Measurements from ENCODE around the gene DCST2.
A peak's percentile ranks its signal among the peaks of the same experiment; 100 is the strongest.

Gene DCST2

DNA sequence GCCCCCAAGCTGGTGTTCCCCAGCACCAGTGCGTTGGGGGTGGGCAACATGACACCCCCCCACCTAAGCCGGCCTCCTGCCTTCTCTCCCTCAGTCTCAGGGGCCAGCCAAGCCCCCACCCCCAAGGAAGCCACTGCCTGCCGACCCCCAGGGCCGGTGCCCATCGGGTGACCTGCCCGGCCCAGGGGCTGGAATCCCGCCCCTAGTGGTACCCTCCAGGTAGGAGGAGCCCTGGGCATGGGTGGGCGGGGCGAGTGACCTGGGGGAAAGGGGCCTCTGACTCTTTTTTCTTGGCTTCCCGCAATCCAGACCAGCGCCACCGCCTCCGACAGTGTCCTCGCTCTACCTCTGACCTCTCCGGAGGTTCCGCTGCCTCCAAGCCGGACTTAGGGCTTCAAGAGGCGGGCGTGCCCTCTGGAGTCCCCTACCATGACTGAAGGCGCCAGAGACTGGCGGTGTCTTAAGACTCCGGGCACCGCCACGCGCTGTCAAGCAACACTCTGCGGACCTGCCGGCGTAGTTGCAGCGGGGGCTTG lies 28.6 kb upstream of the DCST2 start:
- no peak for TF ChIP-seq ZNF274 (IDR thresholded peaks at IDR 0.05; ENCODE audit: low read depth, low read length)
- no peak overlapping the region for H3K4me3 ChIP-seq (ENCODE audit: low read length)

DNA sequence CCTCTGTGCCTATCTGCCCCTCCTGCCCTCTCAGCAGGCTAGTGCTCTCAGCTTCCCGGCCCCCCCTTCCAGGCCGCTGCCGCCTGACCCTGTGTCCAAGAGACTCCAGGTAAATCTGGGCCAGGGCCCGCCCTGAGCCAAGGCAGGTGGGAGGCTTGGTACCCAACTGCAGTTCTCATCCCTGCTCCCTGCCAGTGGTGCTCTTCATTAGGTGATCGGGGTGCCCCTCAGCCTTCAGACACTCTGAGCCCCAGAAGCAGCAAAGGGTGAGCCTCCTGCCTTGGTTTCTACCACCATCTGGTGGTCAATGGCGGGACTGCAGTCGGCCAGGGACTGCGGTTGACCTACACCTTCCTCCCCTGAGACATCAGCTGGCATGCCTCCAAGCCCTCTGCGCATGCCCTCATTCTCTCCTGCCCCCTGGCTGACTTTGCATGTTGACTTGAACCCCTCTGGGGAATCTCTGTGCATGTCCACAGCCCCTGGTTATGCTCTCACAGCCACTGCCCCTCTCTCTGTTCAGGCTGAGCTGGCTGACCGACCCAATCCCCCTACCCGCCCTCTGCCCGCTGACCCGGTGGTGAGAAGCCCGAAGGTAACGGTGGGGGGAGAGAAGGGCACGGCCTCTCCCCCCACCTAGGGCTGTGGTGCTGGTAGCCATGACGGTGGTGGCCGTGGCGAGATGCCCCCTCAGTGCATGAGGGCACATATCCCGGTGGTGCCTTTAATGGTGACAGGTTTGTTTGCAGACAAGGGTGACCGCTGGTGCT lies 28.0 kb upstream of the DCST2 start:
- no peak overlapping the region for H3K4me3 ChIP-seq (ENCODE audit: low read length)

DNA sequence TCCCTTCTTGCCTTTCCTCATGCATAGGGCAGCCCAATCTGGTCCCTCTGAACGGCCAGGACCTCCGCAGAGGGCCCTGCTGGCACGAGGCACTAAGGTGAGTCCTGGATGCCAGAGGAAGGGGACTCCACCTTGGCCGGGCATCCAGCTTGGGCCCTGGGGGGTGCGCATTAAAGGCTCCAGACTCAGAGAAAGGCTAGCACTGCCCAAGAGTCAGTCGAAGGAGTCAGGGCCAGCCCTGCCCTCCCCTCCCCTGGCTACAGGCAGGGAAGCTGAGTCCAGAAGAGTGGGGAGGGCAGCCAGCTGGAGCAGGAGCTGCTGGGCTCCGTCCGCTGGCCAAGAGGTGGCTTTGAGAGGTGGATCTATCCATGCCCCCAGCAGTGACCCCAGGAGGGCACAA lies 27.2 kb upstream of the DCST2 start:
- TF ChIP-seq ZNF274 (IDR thresholded peaks at IDR 0.05; ENCODE audit: low read depth, low read length) = no peak
- H3K4me3 ChIP-seq (ENCODE audit: low read length) = no peak overlapping the region

More for the DNA sequence above, 28.0 kb upstream of the DCST2 start:
- no peak for TF ChIP-seq ZNF274 (IDR thresholded peaks at IDR 0.05; ENCODE audit: low read depth, low read length)

DNA sequence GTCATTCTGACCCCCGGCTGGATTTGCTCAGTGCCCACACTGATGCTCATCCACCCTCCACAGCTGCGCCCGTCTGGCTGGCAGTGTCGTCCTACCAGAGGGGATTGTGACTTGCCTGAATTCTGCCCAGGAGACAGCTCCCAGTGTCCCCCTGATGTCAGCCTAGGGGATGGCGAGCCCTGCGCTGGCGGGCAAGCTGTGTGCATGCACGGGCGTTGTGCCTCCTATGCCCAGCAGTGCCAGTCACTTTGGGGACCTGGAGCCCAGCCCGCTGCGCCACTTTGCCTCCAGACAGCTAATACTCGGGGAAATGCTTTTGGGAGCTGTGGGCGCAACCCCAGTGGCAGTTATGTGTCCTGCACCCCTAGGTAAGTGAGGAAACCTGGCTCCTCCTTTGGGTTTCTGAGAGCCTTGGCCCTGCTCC lies 24.2 kb upstream of the DCST2 start:
- no peak overlapping the region for H3K4me3 ChIP-seq (ENCODE audit: low read length)
- TF ChIP-seq ZNF274 (IDR thresholded peaks at IDR 0.05; ENCODE audit: low read depth, low read length) = no peak

DNA sequence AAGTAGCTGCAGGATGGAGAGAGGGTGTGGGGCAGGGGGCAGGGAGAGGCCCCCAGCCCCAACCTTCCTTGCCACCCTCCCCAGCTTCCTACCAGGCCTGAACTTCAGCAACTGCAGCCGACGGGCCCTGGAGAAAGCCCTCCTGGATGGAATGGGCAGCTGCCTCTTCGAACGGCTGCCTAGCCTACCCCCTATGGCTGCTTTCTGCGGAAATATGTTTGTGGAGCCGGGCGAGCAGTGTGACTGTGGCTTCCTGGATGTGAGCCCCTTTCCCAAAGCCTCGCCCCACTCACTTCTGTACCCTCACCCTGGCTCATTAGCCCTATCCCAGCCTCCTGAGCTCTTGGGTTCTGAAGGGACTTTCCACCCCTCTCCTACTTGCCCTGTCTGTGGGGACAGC lies 23.5 kb upstream of the DCST2 start:
- no peak overlapping the region for H3K4me3 ChIP-seq (ENCODE audit: low read length)
- no peak for TF ChIP-seq ZNF274 (IDR thresholded peaks at IDR 0.05; ENCODE audit: low read depth, low read length)

DNA sequence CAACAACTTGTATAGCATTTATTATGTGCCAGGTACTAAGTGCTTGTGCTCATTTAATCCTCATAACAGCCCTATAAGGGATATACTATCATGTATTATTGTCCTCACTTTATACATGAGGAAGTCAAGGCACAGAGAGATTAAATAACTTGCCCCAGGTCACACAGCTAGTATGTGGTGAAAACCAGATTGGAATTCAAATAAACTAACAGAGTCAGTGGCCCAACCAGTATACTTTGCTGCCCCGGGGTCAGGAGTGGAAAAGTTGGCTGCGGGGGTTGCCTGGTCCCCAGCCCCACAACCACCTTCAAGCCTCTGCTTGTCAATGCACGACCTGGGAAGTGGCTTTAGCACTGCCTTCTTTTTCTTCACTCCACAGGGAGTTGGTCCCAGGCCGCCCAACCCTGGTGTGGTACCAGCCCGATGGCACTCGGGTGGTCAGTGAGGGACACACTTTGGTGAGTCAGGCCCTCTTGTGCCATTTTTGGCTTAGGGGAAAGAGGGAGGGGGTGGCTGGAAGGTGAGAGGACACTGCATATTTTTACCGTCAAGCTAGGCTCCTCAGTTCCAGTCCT lies 20.0 kb upstream of the DCST2 start:
- H3K4me3 ChIP-seq (ENCODE audit: low read length) = no peak overlapping the region
- no peak for TF ChIP-seq ZNF274 (IDR thresholded peaks at IDR 0.05; ENCODE audit: low read depth, low read length)

DNA sequence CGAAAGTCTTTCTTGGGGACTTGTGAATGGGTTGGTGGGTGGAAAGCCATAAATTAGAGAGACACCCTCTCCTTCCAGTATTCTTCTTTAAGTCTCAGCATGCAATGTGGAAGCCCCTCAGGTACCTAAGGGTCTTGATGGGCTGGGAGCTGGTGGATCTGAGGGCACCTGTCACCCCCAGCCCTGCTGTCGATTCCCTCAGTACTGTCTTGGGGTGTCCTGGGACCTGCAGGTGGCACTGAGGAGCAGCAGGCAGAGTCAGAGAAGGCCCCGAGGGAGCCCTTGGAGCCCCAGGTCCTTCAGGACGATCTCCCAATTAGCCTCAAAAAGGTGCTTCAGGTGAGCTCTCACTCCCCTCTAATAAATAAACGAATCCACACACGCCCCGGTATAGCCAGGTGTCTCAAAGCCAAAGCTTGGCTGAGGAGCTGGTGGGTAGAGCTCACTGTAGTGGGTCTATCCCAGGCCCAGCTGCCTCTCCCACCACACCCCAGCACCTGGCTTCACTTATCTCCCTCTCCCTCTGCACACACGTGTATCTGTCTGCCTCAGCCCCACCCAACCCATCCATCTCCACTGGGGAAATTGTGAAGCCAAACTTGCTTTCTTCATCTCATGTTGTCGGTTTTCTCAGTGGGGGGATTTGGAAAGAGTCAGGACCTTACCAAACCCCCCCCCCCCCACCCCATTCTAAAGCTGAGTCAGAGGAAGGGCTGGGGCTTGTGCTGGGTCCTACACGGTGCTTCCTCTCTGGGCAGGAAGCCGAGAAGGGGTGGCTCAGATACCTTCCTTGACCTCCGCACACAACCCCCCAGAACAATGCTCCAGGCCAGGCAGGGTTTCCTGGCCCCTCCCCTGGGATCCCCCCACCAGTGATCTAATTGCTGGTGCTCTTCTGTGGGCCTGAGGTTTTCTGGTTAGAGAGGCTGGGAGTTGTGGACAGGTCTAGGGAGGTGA lies 19.1 kb upstream of the DCST2 start:
- peak overlapping the region; percentile 81; the same call in 1 of the 2 replicates for H3K4me3 ChIP-seq (ENCODE audit: low read length)
- no peak for TF ChIP-seq ZNF274 (IDR thresholded peaks at IDR 0.05; ENCODE audit: low read depth, low read length)

DNA sequence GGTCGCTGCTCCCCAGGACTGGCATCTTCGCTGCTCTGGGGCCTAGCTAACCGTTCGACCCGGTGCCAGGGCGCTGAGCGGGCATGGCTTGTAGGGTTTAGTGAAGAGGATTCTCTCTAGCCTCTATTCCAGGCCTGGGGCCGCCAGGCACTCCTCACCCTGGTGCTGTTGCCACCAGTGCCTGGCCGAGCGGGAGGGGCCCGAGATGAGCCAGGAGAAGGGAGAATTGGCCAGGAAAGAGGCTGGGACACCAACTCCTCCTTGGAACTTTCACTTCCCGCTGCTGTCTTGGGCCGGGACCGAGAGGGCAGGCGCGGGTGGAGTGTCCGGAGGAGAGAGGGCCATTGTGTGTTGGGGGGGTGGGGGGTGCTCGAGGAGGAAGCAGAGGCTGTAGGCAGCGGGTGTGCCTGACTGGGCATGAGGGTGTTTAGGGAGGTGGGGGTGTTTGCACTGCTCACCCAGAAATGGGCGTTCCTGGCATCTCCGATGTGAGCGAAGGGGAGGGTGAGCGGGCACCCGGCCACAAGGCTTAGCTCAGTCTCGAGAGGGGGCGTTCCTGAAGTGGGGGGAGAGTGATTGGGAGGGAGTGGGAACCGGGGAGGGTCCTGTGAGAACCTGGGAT lies 18.3 kb upstream of the DCST2 start:
- no peak for TF ChIP-seq ZNF274 (IDR thresholded peaks at IDR 0.05; ENCODE audit: low read depth, low read length)
- H3K4me3 ChIP-seq (ENCODE audit: low read length) = peak overlapping the region; percentile 81

DNA sequence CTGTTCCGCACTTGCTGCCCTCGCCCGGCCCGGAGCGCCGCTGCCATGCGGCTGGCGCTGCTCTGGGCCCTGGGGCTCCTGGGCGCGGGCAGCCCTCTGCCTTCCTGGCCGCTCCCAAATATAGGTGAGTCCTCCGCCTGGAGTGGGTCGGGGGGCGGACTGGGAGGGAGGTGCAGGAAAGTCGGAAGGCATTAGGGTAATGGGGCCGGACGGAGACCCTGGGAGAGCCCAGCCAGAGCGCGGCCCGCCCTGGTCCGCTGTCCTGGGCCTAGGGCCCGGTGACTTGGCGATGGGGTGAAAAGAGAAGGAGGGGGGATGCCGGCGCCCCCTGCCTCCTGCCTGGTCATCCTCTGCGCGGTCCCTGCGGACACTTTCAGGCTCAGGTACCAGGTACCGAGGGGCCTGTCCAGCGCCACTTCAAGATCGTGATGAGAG lies 17.8 kb upstream of the DCST2 start:
- TF ChIP-seq ZNF274 (IDR thresholded peaks at IDR 0.05; ENCODE audit: low read depth, low read length) = no peak
- peak overlapping the region; percentile 81 for H3K4me3 ChIP-seq (ENCODE audit: low read length)

DNA sequence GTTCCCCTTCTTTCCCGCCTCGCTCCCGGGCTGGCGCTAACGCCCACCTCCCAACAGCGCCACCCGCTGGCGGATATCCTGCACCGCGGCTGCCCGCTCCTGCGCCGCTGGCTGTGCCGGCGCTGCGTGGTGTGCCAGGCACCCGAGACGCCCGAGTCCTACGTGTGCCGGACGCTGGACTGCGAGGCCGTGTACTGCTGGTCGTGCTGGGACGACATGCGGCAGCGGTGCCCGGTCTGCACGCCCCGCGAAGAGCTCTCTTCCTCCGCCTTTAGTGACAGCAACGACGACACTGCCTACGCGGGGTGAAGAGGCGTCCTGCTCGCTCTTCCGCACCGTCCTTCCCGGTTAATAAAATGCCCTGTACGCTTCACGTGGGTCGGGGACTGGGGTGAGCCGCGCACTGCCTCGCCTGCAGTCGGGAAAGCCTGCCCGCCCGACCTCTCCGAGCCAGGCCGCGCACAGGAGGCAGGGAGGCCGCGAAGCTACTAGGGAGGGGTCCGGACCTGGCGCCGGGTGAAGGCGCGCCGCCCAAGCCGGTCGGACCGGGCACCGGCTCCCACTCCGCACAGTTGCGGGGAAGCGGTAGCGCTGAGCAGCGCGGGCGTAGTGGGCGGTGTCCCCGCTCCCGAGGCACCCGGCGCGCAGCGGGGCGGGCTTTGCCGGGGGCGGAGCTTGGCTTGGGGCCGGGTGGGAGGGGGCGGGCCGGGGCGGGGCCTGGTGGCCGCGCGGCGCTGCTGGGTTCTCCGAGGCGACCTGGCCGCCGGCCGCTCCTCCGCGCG lies 17.2 kb upstream of the DCST2 start, which contains the start of gene ADAM15:
ADAM15 (plus strand) TSS at position 757 of the 782 bp plus-strand sequence. CDS start 71 bp downstream, outside the sequence.
- peak within 1 kb of the TSS; percentile 82 for H3K4me3 ChIP-seq (ENCODE audit: low read length)
- TF ChIP-seq ZNF274 (IDR thresholded peaks at IDR 0.05; ENCODE audit: low read depth, low read length) = no peak

DNA sequence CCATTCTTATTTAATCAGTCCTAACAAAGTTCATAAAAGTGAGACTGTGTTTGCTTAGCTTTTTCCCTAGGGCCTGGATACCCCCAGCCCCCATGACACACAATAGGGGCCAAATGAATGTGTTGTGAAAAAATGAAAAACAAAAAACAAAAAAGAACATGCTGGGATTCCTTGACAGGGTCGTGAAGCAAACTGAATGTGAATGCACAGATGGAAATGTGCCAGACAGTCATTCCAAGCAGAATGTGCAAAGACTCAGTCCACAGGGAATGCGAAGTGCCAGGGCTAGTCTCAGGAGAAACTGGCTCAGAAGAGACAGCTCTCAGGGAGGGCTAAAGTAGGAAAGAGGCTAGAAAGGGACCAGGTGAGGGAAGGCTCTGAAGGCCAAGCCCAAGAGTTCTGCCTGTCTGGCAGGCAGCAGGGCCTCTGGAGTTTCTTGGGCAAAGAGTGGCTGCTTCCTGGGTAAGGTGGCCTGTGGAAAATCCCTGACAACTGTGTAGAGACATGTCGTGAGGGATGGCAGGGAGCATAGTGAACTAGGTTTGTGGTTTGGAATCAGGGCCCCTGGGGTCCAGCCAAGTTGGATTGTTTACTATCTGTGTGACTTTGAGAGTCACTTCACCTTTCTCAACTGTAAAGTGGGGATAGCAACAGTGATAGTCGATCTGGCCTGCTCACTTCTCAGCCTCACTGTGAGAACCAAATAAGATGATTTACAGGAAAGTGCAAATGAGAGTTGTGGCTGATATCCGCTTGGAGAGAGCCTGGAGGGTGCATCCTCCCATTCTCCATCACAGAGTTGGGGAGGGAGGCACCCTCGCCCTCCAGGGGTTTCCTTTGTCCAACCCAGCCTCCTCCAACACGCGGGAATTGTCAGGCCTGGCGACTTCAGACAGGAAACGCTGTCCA lies 16.3 kb upstream of the DCST2 start:
- TF ChIP-seq ZNF274 (IDR thresholded peaks at IDR 0.05; ENCODE audit: low read depth, low read length) = no peak
- peak overlapping the region; percentile 82; the same call in 1 of the 2 replicates for H3K4me3 ChIP-seq (ENCODE audit: low read length)

All from GM08714 (cell line).